Stimulated activated CD8-positive, alpha-beta memory T cell treated with anti-CD3 and anti-CD28 coated beads, Interleukin-7, amount 100 ng/mL, for 1 hour (primary cell): Measurements from ENCODE around the gene RABAC1.
"Not testable (repeated sequence)": the region's sequence is repeated elsewhere in the genome, so short reads cannot be mapped to it uniquely, and the experiment has no call there.

ENCODE experiments used
- DNase-seq, 2 donors: peaks; one replicate each; pipeline ENCODE4 v3.0.0-alpha.2; 2020; ENCODE audit warnings: low read depth in 2 of 2

RABAC1 gene

DNA sequence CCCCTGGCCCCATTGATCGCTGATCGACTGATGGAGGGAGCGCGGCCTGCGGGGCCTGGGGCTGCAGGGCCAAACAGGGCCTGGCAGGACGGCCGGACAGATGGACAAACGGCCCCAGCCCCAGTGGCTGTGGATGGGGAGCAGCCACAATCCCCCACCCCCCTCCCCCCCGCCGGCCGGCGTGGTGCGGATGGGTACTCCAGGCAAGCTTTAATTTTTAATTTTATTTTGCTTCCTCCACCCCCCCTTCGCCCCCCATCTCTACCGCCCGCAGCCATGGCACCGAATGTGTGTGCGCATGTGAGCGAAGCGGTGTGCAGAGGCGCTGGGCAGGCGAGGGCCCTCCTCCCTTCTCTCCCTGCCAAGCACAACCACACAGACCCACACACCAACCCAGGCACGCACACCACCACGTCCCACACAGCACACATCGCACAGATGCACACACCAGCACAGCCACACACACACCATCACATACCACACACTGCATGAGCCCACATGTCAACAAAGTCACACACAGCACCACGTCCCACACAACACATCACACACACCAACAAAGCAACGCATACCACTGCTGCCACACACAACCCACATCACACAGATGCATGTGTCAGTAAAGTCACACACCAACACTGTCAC lies 43.2 kb downstream of the RABAC1 start:
- DNase-seq = no peak

DNA sequence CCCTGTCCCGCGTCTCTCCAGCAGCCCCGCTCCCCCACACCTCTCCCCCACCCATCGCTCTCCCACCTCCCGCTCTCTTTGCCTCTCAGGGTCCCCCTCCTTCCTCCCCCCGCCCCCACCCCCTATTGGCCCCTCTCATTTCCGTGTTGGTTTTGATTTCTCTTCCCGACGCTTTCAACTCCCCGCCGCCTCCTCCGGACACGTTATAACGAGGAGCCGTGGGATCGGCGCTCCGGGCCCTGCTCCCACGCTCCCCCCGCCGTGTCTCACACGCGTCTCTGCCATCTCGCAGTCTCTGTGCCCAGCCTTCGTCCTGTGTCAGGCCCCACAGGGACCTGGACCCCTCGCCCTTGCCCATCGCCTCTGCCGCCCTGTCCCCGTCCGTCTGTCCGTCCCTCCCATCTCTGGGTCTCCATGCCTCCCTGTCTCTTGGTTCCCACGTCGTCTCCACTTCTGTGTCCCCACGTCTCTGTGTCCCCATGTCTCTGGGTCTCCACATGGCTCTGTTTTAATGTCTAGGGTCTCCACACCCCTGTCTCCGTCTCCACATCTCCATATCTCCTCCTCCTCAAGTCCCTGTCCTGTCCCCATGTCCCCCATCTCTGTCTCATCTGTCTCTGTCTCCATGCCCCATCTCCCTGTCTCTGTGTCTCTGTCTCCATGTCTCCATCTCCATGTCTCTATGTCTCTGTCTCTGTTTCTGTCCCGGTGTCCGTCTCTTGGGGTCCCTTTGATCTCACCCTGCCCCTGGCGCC lies 43.9 kb downstream of the RABAC1 start:
- no peak for DNase-seq

DNA sequence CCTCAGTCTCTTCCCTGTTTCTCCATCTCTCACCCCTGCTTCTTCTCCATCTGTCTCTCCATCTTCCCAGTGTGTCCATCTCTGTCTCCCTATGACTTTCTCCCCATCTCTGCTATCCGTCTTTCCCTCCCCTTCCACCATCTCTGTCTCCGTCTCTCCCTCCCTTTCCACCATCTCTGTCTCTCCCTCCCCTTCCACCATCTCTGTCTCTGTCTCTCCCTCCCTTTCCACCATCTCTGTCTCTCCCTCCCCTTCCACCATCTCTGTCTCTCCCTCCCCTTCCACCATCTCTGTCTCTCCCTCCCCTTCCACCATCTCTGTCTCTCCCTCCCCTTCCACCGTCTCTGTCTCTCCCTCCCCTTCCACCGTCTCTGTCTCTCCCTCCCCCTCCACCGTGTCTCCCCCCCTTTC lies 44.7 kb downstream of the RABAC1 start:
- DNase-seq = not testable (repeated sequence)

DNA sequence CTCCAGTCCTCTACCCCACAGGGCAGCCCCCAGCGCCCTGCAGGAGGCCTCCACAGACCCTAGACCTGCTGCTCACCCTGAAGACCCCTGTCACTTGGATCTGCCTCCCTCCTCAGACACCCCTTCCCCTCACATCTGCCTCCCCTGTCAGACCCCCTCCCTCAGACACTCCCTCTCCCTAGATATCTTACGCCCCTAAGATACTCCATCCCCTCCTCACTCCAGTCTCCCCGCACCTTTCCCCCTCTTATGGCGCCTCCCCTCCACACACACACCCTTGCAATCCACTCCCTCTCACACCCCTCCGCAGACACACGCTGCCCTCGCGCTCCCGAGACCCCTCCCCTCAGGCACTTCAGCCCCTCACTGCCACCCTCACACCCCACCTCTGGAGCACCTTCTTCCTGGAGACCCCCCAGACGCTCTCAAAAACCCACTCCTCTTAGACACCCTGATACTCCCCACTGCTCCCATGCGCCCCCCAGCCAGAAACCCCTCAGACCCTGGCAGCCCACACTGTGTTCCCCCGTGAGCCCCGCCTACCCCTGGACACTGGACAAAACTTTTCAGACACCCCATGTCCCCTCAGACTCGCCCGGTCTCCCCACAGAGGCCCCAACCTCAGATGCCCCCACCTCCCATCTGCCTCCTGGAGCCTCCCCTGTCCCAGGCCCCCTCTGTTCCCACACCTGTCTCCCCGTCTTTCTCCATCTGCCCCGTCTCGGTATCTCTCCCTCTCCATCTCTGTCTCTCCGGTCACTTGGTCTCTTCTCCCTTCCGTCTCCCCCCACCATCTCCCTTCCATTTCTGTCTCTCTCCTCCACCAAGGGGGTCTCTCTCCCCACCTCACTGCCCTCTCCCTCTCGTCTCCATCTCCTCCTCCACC lies 45.3 kb downstream of the RABAC1 start:
- DNase-seq = no peak

DNA sequence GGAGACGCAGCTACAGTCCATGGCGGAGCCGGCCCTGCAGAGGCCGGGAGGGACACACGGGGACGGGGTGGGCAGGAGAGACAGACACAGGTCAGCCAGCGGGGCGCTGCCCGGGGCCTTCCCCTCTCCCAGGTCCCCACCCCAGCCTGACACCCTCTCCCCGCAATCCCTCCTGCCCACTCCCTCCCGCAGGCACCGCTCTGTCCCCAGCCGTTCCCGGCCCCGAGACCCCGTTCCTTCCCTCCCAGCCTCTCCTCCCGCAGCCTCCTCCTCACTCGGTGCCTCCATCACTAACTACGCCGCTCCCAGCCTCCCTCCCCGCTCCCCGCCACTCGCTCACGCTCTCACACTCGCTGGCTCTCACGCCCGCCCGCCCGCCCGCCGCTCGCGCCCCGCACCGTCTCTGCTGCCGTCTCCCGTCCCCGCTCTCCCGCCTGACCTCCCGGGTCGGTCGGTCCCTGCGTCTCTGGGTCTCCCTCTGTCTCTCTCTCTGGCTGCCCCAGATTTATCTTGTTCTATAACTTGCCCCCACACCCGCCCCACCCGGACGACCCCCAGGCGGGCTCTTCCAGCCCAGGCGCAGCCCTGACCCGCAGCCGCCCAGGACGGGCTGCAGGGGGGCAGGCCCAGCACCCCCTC lies 46.1 kb downstream of the RABAC1 start:
- no peak for DNase-seq

DNA sequence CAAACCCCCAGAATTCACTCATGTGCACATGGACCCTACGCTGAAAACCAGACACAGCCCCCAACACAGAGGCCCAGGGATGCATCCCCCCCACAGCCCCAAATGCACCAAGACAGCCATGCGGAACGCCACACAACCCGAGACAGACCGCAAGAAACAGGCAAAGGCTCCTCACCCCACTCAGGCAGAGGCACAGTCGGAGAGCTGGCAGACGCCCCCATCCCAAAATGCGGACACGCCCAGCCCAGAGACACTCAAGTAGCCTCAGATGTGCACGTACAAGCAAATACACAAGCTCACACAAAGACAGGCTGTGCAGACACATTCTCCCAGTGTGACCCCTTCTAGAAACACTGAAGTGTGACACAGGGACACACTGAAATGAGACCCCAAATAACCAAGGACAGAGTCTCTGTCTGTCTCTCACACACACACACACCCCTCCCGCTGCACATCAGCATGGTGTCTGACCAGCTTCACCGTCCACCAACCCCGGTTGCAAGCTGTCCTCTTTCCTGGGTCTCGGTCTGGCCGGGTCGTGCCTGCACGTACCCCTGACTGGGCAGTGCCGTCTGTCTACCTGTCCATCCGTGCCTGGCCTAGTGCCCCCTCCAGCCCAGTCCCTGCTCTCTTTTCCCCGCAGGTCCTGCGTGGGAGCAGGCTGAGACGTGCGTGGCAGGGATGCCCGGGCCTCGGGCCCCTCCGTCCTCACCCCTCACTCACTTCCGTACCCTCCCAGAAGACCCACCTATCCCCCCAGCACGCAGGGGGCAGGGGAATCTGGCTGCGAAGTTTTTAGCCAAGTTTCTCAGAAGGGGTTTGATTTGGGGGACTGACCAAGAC lies 47.0 kb downstream of the RABAC1 start:
- DNase-seq = no peak

DNA sequence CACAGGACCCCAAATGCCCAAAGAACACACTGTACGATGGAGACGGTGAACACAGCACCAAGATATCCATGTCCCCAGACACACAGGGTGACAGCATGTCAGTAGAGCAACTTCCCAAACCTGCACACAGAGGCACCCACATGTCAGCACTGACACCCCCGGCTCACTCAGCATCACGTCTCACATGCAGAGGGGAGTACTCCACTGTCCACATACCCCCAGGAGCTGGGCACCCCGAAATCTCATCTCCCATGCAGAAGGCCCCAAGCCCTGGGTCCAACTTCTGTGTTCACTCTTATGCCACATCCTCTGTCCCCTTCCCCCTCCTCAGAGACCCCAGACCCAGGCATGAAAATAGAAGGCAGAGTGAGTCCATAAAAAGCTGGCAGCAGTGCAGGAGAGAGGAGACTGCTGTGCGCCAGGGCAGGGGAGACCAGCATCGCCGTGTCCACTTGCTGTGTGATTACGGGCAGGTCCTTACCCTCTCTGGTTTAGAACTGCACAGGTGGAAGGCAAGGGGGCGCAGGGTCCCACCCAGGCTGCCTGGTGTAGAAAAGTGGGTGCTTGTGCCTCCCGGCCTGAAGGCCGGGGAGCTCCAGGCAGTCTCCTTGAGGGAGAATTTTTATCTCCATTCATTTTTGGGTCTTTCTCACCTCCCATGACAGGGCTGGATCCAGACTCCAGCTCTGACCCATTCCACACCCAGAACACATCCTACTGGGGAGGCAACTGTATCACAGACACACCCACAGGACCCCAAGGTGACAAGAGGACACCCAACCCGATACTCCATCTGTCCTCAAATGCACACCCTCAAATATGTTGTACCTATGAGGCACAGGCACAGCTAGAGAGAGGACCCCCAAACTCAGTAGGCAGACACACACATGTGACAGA lies 47.9 kb downstream of the RABAC1 start:
- no peak for DNase-seq

DNA sequence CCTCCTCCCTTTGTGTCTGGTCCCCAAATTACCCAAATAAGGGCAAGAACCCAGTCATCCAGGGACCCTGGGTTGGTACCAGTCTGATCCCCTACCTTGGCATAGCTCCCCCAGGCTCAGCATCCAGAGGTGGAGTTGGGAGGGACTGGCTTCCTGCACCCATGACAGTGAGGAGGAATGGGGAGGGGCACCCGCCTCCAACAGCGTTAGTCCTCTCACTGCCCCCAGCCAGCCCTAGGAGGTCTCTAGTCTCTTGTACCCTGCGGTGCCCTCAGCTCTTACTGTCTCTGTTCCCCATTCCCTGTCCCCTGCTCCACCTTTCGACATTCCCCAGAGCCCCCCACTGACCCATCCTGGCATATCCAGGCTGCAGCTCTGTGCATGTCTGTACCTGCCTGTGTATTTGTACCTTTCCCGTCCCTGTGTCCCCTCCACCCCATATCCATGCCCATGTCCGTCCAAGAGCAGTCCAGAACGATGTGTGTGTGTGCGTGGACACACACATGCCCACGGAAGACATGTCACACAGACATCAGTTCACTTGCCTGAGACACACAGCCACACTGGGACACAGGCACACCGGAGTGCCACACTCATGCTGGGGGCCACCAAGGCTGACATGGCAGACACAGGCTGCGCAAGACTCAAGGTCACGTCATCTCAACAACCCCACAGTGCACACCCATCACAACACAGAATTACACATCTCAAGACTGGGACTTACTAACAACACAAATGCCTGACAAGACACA lies 48.7 kb downstream of the RABAC1 start:
- no peak for DNase-seq

DNA sequence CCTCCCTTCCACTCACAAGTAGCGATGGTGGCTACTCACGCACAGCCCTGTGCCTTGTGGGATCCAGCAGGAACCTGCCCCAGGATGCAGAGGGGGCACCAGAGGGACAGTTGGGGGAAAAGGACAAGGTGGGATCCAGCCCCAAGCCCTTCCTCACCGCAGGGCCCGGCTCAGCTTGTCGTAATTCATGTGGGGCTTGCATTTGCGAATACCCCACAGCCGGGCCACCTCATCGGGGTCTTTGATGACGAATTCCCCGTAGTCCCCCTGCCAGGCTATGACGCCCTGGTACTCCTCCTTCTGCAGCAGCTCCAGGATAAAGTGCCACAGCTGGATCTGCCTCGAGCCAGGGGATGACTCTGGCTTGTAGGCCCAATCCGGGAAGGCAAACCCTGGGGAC lies 49.4 kb downstream of the RABAC1 start:
- DNase-seq = no peak

DNA sequence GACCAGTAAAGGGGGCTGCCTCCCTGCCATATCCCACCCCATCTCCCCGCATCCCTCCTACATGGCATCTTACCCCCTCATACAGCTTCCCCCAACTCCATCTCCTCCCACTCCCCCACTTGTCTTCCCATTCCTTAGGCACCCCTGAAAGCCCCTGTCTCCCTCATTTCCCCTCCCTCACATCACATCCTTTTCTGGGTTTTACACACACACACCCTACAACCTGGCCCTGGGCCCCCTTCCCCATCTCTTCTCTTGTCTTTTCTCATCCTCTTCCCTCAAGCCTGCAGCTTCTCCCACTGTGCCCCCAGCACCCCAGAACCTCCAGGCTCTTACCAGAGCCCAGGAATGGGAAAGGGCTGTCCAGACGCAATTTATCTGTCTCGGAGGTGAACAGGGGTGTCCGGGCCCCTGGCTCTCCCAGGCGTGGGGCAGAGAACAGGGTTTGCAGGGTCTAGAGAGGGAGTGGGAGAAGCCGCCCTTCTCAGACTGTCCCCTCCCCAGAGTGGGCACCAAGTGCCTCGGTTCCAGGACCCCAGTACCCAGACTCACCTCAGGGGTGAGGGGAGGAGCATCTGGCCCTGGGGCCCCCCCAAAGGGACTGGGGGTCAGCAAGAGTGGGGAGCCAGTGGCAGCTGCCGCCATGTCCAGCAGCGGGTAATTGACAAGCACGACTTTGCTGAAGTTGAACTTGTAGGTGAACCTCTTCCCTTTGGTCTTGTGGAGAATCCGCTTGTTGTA lies 50.2 kb downstream of the RABAC1 start:
- no peak for DNase-seq

DNA sequence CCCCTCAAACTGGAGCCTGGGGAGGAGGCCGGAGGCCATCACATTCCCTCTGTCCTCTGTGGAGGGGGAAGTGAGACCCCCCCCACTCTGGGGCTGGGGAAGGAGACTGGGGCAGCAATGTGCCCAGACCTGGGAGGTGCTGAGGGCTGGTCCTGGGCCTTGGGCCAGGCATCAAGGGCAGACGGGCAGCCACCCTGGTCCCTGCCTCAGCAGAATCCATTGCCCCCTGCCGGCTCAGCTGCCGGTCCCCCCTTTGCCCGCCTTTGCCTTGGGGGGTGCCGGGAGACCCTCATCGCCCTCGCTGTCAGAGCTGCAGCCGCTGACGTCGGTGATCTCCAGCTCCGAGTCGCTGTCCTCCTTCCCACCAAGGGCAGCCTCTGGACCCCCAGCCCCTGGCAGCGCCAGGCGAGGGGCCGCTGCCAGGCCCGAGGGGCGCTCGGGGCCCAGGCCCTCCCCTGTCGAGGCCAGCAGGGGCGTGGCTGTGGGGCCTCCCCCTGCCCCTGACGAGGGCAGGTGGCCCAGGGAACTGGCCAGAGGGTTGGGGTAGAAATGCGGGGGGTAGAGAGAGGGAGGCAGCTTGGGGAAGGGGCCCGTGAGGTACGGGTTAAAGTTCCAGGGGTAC lies 51.0 kb downstream of the RABAC1 start:
- no peak for DNase-seq

DNA sequence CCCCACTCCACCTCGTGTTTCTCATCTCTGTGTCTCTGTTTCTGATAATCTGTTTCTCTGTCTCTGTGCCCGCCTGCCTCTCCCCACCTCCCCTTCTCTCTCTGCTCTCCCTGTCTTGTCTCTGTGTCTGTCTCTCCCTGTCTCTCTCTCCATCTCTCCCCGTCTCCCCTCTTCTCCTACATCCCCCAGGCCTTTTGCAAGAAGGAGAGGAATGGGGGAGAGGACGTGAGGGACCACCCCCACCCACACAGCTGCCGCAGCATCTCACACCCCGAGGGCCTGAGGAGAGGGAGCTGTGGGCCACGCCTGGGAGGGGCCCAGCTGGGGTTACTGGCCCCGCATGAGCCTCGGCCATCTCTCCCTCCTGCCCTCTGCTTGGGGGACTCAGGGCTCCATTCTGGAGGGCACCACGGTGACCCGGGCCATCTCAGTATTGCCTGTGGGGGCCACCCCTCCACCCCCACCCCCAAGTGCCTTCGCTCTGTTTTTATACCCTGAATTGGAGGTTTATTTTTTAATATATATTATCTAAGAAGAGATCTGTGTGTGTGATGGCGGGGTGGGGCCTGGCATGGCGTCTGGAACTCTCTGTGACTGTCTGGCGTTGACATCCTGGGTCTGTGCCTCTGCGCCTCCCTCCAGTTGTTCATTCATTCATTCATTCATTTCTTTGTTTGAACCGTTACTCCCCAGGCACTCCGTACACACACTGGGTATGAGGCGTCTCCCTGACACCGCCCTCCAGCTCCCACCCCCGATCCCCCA lies 52.0 kb downstream of the RABAC1 start:
- no peak for DNase-seq
